Adrenal gland (tissue), 5 donors: ENCODE results near the gene LTB4R.

ENCODE experiments used
- POLR2A ChIP-seq, 2 donors: fragments of 450-650 bp; IDR thresholded peaks; one replicate each; pipeline ENCODE4 v1.6.1; 2017; ENCODE audit warnings: antibody characterized with exemption in 2 of 2, mild to moderate bottlenecking in 2 of 2, moderate library complexity in 1 of 2
- TF ChIP-seq, protein P1 (sequence below), 6 experiments: fragments of 450-650 bp in 4 of 6; fragments of 200-600 bp in 2 of 6; sonication (generic) in 1 of 6; IDR thresholded peaks; 1 replicate in 5 of 6; 2 replicates in 1 of 6; pipeline versions ENCODE4 v1.5.1 to v1.8.0; 2016 to 2021; ENCODE audit warnings: antibody characterized with exemption in 6 of 6, mild to moderate bottlenecking in 2 of 6, moderate library complexity in 1 of 6
- donor health status: DM: no; HTN: no; CAD: no.

- TF ChIP-seq, protein P1, sequence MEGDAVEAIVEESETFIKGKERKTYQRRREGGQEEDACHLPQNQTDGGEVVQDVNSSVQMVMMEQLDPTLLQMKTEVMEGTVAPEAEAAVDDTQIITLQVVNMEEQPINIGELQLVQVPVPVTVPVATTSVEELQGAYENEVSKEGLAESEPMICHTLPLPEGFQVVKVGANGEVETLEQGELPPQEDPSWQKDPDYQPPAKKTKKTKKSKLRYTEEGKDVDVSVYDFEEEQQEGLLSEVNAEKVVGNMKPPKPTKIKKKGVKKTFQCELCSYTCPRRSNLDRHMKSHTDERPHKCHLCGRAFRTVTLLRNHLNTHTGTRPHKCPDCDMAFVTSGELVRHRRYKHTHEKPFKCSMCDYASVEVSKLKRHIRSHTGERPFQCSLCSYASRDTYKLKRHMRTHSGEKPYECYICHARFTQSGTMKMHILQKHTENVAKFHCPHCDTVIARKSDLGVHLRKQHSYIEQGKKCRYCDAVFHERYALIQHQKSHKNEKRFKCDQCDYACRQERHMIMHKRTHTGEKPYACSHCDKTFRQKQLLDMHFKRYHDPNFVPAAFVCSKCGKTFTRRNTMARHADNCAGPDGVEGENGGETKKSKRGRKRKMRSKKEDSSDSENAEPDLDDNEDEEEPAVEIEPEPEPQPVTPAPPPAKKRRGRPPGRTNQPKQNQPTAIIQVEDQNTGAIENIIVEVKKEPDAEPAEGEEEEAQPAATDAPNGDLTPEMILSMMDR (IDR thresholded peaks at IDR 0.05) = no peak
- TF ChIP-seq POLR2A (IDR thresholded peaks at IDR 0.05) = no peak
Observed at GRCh38 chr14:24337144-24337823, 26.0 kb downstream of the LTB4R start.
